Hepatocyte (in vitro differentiated cells): ENCODE data around the gene SSU72.

Experiments used
- EZH2 ChIP-seq: fragments of 200-600 bp; sonication (generic); IDR thresholded peaks from 2 replicates; pipeline ENCODE4 v1.6.1; 2016; ENCODE audit warnings: antibody characterized with exemption, mild to moderate bottlenecking, borderline replicate concordance
- EZH2phosphoT487 ChIP-seq: fragments of 200-600 bp; sonication (generic); IDR thresholded peaks from one replicate; pipeline ENCODE4 v1.6.1; 2018; ENCODE audit warnings: antibody characterized with exemption, mild to moderate bottlenecking, low read depth, moderate library complexity; ENCODE audit not compliant: unreplicated experiment, severe bottlenecking
- TF ChIP-seq, protein P1 (sequence below): fragments of 200-600 bp; sonication (generic); IDR thresholded peaks from 2 replicates; pipeline ENCODE4 v1.5.1; 2016; ENCODE audit warnings: antibody characterized with exemption, mild to moderate bottlenecking; ENCODE audit not compliant: poor library complexity

DNA sequence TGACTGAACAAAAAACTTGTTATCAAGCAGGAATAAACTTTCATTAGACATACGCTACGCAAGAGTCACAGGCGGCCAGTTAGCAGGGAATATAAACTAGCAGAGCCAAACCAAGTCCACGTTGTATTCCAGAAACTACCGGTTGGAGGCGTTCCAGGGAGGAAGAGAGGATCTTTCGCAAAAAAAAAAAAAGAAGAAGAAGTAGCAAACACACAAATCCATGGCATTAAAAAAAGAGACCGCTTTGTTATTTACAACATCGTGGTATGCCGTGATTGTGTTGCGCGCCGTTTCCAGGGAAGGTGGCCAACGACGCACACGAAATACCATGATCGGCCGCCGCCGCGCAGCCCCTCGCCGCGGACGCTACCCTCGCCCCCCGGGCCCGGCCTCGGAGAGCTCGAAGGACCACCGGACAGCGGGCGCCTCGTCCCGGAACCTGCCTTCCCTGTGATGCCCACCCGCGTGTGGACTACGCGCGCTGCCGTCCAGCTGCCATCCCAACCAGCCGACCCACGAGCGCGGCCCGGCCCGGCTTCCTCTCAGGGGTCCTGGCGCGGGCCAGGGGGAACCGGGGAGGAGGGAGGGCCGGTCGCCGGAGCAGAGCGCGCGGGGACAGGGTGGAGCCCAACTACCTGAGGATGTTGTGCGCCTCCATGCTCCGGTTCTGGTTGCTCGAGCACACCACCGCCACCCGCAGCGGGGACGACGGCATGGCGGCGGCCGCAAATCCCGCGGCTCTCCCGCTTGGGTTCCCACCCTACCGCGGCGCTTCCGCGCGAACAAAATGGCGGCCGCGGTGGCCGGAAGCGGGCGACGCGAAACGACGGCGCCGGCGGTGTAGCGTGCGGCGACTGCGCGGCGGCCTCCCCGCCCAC is 581 bp downstream of the SSU72 start:
- TF ChIP-seq, protein P1, sequence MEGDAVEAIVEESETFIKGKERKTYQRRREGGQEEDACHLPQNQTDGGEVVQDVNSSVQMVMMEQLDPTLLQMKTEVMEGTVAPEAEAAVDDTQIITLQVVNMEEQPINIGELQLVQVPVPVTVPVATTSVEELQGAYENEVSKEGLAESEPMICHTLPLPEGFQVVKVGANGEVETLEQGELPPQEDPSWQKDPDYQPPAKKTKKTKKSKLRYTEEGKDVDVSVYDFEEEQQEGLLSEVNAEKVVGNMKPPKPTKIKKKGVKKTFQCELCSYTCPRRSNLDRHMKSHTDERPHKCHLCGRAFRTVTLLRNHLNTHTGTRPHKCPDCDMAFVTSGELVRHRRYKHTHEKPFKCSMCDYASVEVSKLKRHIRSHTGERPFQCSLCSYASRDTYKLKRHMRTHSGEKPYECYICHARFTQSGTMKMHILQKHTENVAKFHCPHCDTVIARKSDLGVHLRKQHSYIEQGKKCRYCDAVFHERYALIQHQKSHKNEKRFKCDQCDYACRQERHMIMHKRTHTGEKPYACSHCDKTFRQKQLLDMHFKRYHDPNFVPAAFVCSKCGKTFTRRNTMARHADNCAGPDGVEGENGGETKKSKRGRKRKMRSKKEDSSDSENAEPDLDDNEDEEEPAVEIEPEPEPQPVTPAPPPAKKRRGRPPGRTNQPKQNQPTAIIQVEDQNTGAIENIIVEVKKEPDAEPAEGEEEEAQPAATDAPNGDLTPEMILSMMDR: peak; percentile 50
- TF ChIP-seq EZH2 (no peak), EZH2phosphoT487 (no peak)
